CD4-positive, alpha-beta T cell treated with Interleukin-15 for 4 hours (primary cell): ENCODE results near the gene SNAP29.
"Not testable (repeated sequence)": the region's sequence is repeated elsewhere in the genome, so short reads cannot be mapped to it uniquely, and the experiment has no call there.

Experiments used
- DNase-seq: peaks from one replicate; pipeline ENCODE4 v3.0.0-alpha.2; 2020; ENCODE audit warnings: low spot score

SNAP29 gene

DNA sequence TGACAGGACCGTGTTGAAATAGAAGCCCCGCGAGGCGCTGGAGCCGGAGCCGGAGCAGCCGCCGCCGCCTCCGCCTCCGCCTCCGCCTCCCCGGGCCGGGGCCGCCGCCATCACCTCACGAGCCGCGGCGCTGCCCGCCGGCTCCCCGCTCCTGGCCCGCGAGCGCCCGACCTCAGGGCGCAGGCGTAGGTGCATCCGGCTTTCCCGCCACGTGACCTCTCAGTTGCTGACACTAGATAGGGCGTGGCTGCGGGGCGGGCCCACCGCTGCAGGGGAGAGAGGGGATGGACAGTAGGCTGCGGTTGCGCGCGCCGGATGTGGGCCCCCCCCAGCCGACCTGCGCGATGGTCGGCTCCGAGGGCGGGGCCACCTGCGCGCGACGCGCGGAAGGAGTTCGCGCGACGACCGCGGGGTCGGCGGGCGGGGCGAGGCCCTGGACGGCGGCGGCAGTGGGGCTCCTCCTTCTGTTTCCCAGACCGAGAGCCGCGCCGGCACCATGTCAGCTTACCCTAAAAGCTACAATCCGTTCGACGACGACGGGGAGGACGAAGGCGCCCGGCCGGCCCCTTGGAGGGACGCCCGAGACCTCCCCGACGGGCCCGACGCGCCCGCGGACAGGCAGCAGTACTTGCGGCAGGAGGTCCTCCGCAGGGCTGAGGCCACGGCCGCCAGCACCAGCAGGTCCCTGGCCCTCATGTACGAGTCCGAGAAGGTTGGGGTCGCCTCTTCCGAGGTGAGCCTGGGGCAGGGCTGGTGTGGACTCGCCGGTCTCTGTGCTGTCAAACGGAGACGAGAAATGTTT, at the start of gene SNAP29, which contains the start of gene PI4KA:
TSS of gene SNAP29 (plus strand) at position 393 of the 802 bp plus-strand sequence. CDS start at position 497, 104 bp downstream.
TSS of gene PI4KA (minus strand) at position 197 of the 802 bp plus-strand sequence. CDS start at position 111, 86 bp downstream.
- DNase-seq = peak; percentile 98

DNA sequence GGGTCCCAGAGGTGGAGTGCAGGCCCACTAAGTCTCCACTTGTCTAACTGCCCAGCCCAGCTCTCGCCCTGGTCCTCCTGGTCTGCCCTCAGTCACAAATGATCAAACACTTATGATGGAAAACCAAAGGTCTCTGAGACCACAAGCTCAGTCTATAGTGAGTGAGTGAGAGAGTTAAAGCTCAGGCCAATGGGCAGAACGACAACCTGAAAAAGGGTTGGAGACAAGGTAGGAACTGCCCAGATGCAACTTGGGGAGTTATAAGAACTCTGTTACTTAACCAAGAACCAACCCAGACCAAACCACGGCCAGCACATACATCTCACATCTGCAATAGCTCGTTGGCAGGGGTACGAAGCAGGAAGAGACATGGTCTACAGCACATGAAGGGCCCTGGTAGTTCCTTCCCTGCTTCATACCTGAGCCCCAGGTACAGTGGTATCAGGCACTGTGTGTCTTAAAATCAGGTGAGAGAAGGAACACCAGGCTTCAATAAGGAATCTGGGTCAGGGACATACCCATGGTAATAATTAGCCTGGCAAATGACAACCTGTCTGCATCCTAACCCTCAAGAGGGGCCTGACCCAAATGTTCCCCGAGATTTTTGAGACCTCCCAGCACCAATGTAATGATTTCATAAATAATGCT, 49.1 kb upstream of the SNAP29 start:
- DNase-seq = no peak

DNA sequence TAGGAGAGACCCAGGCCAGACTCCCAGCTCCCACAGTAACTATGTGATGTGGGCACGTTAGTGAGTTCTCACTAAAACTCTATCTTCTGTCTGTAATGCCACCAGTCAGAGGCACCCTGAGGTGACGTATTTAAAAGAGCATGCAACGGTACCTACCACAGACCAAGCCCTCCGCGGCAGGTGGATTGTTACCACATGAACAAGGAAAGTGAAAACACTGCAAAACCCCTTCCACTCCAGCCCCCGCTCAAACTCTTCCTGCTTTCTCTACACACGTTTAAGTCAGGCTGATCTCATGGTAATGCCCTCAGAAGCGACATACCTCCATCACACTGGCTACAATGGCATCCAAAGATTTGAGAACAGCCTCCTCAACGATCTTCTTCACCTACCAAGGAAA, 48.2 kb upstream of the SNAP29 start:
- DNase-seq = no peak

DNA sequence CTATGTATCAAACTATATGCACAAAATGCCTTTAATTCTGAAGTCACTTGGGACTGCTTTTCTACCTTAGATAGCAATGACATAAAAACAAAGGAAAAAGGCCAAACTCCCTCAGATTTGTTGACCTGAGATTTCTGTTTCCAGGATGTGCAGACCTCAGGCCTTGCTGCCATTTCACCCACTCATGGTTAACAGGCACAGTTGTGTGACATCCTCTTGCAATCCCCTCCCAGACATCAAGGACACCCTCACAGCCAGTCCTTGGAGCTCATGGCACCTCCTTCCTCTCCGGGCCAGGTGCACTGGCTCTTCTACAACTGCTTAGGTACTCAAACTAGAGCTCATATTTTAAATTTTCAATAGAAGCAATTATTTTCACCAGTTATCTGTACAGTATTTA, 47.6 kb upstream of the SNAP29 start:
- DNase-seq = no peak

DNA sequence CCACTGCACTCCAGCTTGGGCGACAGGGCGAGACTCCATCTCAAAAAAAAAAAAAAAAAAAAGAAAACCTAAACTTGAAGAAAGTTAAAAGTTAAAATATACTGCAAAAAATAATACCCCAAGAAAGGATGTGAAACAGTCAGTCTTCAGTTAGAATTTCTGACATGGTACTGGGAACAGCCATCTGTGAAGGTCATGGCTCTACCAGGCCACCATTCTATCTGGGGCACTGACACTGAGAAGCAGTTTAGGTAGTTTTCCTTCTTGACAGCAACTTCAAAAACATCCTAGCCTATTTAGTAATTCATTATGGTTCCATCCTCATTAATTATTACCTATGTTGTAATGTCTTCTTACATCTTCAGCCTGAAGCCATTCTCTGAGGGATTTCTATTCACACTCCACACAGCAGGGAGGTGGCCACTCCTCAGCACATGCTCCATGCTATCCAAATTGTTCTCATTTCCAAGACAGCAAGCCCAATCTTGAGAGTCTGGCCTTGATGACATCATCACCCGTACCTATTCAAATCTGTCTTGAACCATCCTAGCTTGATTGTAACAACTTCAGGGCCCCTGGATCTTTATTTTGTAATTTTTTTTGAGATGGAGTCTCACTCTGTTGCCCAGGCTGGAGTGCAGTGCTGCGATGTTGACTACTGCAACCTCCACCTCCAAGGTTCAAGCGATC, 46.7 kb upstream of the SNAP29 start:
- DNase-seq = no peak

DNA sequence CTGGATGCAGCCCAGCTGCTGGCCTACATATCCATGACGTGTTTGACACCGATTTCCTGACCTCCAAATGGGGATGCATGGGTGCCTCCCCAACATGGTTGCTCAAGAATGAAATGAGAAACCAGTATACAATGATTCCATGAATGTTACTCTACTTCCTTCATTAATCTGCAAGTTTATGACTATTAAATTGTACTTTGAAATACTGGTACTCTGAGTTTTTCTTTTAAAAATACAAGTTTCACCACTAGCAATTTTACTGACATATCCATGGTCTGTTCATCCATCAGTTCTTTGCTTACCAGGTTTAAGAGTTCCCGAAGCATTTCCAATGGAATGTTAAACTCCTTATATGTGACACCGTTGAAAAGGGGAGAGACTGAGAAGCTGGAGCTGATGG, 45.8 kb upstream of the SNAP29 start:
- DNase-seq = no peak

GRCh38 chr22:20814221-20814808, 44.5 kb upstream of the SNAP29 start:
- DNase-seq = no peak

DNA sequence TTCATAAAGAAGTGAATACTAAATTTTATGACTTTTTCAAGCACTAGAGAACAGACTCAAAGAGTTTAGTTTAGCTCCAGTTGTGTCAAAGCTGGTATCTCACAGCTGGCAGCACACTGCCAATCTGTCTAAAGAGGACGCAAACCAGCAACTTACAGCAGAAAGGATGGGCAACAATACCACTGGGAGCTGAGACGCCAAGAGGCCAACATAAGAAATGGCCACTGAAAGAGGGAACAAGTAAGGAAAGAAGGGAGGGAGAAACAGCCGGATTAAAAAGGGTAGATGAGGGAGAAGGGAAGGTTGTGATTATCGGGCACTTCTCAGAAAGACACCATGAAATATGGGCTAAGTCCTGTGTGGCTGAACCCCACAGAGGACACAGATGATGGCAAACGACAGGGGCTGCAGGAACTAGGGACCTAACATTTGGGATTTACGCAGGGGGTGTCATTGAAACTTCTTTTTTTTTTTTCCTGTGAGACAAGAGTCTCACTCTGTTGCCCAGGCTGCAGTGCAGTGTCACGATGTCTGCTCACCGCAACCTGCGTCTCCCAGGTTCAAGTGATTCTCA, 43.2 kb upstream of the SNAP29 start:
- no peak for DNase-seq

- DNase-seq = no peak
Observed at GRCh38 chr22:20816559-20816958, 42.2 kb upstream of the SNAP29 start.

GRCh38 chr22:20818471-20818870, 40.3 kb upstream of the SNAP29 start:
- DNase-seq = no peak

- DNase-seq = no peak
Observed at GRCh38 chr22:20819471-20819870, 39.3 kb upstream of the SNAP29 start.

- DNase-seq = not testable (repeated sequence)
Observed at GRCh38 chr22:20821717-20822239, 37.0 kb upstream of the SNAP29 start.

- no peak for DNase-seq
Observed at GRCh38 chr22:20822240-20822639, 36.6 kb upstream of the SNAP29 start.

- no peak for DNase-seq
Observed at GRCh38 chr22:20823264-20823663, 35.5 kb upstream of the SNAP29 start.

DNA sequence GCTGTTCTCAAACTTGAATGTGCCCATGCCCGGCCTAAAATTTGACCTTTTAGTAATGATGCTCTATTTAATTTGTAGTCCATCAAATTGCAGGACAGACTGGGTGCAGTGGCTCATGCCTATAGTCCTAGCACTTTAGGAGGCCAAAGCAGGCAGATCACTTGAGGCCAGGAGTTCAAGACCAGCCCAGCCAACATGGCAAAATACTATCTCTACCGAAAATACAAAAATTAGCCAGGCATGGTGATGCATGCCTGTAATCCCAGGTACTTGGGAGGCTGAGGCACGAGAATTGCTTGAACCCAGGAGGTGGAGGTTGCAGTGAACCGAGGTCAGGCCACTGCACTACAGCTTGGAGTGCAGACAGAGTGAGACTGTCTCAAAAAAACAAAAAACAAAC, 33.6 kb upstream of the SNAP29 start:
- not testable (repeated sequence) for DNase-seq

GRCh38 chr22:20825624-20826023, 33.2 kb upstream of the SNAP29 start:
- DNase-seq = no peak

DNA sequence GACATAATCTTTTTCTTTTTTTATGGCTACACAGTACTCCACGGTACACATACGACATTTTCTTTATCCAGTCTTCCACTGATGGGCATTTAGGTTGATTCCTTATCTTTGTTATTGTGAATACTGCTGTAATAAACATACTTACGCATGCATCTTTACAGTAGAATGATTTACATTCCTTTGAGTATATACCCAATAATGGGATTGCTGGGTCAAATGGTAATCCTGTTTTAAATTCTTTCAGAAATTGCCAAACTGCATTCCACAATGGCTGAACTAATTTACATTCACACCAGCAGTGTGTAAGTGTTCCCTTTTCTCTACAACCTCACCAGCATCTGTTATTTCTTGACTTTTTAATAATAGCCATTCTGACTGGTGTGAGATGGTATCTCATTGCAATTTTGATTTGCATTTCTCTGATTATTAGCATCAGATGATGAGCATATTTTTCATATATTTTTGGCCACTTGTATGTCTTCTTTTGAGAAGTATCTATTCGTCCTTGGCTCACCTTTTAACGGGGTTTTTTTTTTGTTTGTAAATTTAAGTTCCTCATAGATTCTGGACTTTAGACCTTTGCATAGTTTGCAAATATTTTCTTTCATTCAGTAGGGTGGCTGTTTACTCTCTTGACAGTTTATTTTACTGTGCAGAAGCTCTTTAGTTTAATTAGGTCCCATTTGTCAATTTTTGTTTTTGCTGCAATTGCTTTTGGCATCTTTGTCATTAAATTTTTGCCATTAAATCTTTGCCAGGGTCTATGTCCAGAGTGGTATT, 32.2 kb upstream of the SNAP29 start:
- not testable (repeated sequence) for DNase-seq

DNA sequence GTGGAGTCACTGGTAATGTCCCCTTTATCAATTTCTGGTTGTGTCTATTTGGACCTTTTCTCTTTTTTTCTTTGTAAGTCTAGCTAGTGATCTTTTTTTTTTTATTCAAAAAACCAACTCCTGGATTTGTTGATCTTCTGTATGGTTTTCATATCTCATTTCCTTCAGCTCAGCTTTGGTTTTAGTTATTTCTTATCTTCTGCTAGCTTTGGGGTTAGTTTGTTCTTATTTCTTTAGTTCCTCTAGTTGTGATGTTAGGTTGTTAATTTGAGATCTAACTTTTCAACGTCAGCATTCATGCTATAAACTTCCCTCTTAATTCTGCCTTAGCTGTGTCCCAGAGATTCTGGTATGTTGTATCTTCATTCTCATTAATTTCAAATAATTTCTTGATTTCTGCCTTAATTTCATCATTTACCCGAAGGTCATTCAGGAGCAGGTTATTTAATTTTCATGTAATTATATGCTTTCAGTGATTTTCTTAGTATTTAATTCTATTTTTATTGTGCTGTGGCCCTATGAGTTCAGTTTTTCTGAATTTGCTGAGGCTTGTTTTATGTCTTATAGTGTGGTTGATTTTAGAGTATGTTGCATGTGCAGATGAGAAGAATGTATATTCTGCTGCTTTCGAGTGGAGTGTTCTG, 29.2 kb upstream of the SNAP29 start:
- no peak for DNase-seq

GRCh38 chr22:20833225-20833665, 25.6 kb upstream of the SNAP29 start:
- no peak for DNase-seq

DNA sequence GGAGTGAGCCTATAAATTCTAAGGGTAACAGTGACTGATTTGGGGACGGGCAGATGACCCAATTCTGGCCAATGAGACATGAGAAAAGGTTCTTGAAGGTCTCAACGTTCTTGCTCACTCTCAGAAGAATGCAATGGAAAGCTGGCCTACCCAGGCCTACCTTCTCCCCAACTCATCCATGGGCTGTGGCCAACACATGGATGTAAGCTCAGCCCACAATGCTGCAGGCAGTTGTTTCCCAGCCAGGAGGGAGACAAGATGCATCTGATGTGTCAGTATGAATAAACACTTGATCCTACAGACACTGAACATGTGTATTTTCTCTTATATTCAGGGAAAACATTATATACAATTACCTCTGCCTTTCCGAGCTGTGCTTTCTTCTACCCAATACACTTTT, 24.6 kb upstream of the SNAP29 start:
- DNase-seq = no peak
